BLaER1 treated with 17β-estradiol and CSF1 and Interleukin-3, amounts not matched to agents 10 nM and 100 nM (cell line): ENCODE measurements around the gene ASIC2.

Source experiments
- H3K27ac ChIP-seq, 11 experiments: shearing (Covaris generic); formaldehyde crosslinking; 2 replicates each; pipeline ENCODE4 v1.8.1; 2022
- H3K27me3 ChIP-seq, 11 experiments: shearing (Covaris generic); formaldehyde crosslinking; 2 replicates each; pipeline ENCODE4 v1.8.1; 2022
- H3K36me3 ChIP-seq, 11 experiments: shearing (Covaris generic); formaldehyde crosslinking; 2 replicates each; pipeline ENCODE4 v1.8.1; 2022
- H3K4me1 ChIP-seq, 10 experiments: shearing (Covaris generic); formaldehyde crosslinking; 2 replicates each; pipeline ENCODE4 v1.8.1; 2022
- H3K4me2 ChIP-seq, 11 experiments: shearing (Covaris generic); formaldehyde crosslinking; 2 replicates each; pipeline ENCODE4 v1.8.1; 2022
- H3K4me3 ChIP-seq, 10 experiments: shearing (Covaris generic); formaldehyde crosslinking; 2 replicates each; pipeline ENCODE4 v1.8.1; 2022
- H3K9ac ChIP-seq, 11 experiments: shearing (Covaris generic); formaldehyde crosslinking; 2 replicates each; pipeline ENCODE4 v1.8.1; 2022
- H3K9me3 ChIP-seq, 11 experiments: shearing (Covaris generic); formaldehyde crosslinking; replicated peaks in 1 of 11; 2 replicates each; pipeline ENCODE4 v1.8.1; 2022
- H4K20me1 ChIP-seq, 11 experiments: shearing (Covaris generic); formaldehyde crosslinking; 2 replicates each; pipeline ENCODE4 v1.8.1; 2022
- Cebpa-rat ChIP-seq, 11 experiments: shearing (Covaris generic); IDR thresholded peaks; 2 replicates each; pipeline ENCODE4 v1.8.1; 2022

The ASIC2 gene

DNA sequence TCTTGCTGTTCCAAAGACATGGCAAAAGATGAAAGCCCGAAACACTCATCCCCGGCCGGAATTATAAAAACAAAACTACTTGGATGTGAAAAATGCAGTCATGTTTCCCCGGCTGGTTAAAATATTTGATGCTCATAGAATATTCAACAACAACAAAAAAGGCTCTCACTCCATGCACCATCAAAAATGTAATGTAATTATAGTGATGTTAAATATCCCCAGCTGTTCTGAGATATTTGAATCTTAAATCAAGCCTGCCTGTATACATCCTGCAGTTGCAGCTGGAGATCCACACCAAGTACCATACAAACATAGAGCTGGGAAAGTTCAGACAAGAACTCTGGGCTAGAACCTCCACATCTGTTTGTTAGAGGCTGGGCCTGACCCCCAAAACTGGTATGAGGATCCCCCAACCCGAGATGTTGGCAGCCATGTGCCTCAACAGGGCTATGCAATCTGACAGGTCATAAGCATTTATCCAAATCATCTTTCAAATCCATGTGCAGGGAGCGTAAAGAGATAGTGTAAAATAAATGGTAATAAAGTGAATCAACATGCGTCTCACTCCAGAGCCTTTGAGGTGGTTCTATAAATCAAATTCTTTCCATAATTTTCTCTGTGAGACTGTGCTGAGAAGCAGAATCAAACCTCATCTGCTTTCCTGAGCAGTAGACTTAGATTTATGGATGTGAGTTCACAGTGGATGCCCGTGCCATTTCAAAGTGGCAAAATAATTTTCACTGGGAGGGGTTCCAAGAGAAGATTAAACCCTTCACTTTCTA is 12.7 kb downstream of the ASIC2 start:
- H3K4me2 ChIP-seq, result no peak overlapping the region
- no peak overlapping the region for H3K27ac ChIP-seq
- no peaks in the 10 kb centered on the region for H3K4me1 ChIP-seq
- no peak overlapping the region for H3K9ac ChIP-seq
- no peaks in the 10 kb centered on the region for H4K20me1 ChIP-seq
- H3K27me3 ChIP-seq, result no peaks in the 10 kb centered on the region
- H3K4me3 ChIP-seq, result no peak overlapping the region
- no peaks in the 10 kb centered on the region for H3K9me3 ChIP-seq
- H3K36me3 ChIP-seq, result peaks cover 0 to 23% (median 0%) of the 10 kb centered on the region in 11 experiments; a peak in 2 of 22 replicates
- TF ChIP-seq Cebpa-rat (IDR thresholded peaks at IDR 0.05), result no peak

DNA sequence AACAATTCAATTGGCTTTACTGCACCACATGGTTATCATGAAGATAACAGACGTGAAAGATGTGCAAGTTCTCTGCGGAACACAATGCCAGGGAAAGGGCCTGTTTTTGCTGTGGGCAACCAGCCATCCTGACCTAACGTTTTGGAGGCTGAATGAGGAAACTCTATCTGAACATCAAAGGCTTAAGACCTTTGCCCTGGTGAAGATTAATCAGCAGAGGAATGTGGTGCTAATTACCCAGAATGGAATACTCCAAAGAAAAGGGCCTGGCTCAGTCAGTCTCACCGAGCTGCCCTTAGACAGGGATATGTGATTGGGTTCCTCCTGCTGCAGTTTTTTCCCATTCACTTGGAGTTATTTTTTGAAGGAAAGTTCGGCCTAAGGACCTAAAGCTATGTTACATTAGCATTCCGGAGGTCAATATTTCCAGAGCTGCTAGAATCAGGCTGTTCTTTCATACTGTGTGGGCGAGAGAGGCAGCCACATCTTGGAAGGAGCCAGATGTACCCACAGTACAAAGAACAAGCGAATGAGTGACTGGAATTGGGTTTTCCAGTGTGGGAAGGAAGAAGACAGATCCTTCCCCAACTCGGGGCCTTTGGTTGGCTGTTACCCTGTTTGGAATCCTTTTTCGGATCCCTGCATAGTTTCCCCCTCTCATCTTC is 15.5 kb downstream of the ASIC2 start:
- no peaks in the 10 kb centered on the region for H3K27me3 ChIP-seq
- no peak overlapping the region for H3K4me2 ChIP-seq
- H3K4me1 ChIP-seq, result no peaks in the 10 kb centered on the region
- H3K27ac ChIP-seq, result no peak overlapping the region
- no peaks in the 10 kb centered on the region for H3K9me3 ChIP-seq
- no peak for TF ChIP-seq Cebpa-rat (IDR thresholded peaks at IDR 0.05)
- no peaks in the 10 kb centered on the region for H4K20me1 ChIP-seq
- H3K36me3 ChIP-seq, result peaks cover 0 to 5% (median 0%) of the 10 kb centered on the region in 11 experiments; a peak in 1 of 22 replicates
- no peak overlapping the region for H3K4me3 ChIP-seq
- no peak overlapping the region for H3K9ac ChIP-seq

DNA sequence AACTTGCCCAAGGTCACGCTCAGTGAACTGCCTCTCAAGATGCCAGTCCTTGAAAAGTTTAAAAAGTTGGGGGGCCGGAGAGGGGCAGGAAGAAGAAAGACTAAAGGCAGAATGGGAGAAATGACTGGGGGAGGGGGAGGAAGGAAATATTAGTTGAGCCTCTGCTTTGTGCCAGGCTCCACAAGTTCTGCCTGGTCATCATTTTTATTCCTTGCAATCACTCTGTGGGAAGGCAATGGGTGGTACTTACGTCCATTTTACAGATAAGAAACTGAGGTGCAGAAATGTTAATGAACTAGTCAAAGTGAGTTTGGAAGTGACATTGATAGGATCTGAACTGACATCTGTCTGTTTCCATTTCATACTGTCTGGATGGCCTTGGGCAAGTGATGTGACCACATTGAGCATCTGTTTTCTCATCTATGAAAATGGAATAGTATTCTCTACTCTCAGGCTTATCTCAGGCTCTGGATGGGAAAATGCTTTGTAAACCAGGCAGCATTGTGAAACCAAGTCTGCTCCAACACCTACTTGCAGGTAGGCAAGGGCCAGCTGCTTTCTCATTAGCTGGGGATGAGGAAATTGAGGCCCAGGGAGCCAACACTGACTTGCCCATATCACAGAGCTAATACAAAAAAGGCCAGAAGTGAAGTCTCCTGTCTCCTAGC is 19.2 kb downstream of the ASIC2 start:
- TF ChIP-seq Cebpa-rat (IDR thresholded peaks at IDR 0.05), result no peak
- Histone ChIP-seq H3K9ac (no peak overlapping the region), H3K4me2 (no peak overlapping the region), H3K4me3 (no peak overlapping the region), H4K20me1 (no peaks in the 10 kb centered on the region), H3K27ac (no peak overlapping the region), H3K9me3 (peaks cover 0 to 9% (median 0%) of the 10 kb centered on the region in 11 experiments; a peak in 1 of 22 replicates), H3K27me3 (no peaks in the 10 kb centered on the region), H3K4me1 (peaks cover 0 to 13% (median 4%) of the 10 kb centered on the region in 10 experiments; a peak in 8 of 20 replicates), H3K36me3 (peaks cover 0 to 5% (median 0%) of the 10 kb centered on the region in 11 experiments; a peak in 1 of 22 replicates)

DNA sequence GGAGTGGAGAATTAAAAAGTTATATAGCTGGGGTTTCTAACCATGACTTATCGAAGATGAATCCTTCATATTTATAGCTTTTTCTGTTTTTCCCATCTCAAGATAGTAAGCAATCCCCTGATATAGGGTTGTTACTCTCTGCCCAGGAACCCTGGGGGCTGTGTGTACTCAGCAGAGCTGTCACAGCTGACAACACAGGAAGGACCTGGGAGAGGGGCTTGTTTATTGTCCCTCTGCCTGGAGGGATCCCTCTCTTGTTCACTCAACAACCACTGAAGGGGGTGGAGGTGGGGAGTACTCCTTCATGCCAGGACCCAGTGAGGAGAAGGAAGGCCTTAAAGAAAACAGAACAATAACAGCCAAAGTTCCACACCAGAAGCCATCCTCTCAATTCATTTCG is 19.8 kb downstream of the ASIC2 start:
- Histone ChIP-seq H3K36me3 (peaks cover 0 to 5% (median 0%) of the 10 kb centered on the region in 11 experiments; a peak in 1 of 22 replicates), H3K4me3 (no peak overlapping the region), H3K4me1 (peaks cover 0 to 13% (median 4%) of the 10 kb centered on the region in 10 experiments; a peak in 8 of 20 replicates), H3K4me2 (no peak overlapping the region), H3K27me3 (no peaks in the 10 kb centered on the region), H3K9me3 (peaks cover 0 to 9% (median 0%) of the 10 kb centered on the region in 11 experiments; a peak in 1 of 22 replicates), H4K20me1 (no peaks in the 10 kb centered on the region), H3K27ac (no peak overlapping the region), H3K9ac (no peak overlapping the region)
- TF ChIP-seq Cebpa-rat (IDR thresholded peaks at IDR 0.05), result no peak

DNA sequence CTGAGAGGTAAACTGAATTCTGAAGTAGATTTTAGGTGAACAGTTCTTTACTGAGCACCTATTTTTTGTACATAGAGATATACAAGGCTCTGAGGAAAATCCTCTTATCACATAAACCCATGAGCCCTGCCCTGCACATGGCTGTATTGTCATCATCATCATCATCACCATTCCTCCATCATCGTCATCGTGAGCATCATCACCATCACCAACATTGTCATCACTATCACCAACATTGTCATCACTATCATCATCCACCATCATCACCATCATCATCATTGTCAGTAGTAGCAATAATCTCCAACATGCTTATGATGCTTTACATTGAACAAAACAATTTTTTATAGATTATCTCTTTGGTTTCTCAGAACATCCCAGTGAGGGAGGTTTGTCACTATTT is 20.7 kb downstream of the ASIC2 start:
- Histone ChIP-seq H3K27me3 (no peaks in the 10 kb centered on the region), H3K4me1 (peaks cover 0 to 13% (median 4%) of the 10 kb centered on the region in 10 experiments; a peak in 8 of 20 replicates), H3K9ac (no peak overlapping the region), H3K4me3 (no peak overlapping the region), H3K27ac (no peak overlapping the region), H3K4me2 (no peak overlapping the region), H4K20me1 (no peaks in the 10 kb centered on the region), H3K9me3 (peaks cover 0 to 9% (median 0%) of the 10 kb centered on the region in 11 experiments; a peak in 1 of 22 replicates), H3K36me3 (peaks cover 0 to 5% (median 0%) of the 10 kb centered on the region in 11 experiments; a peak in 1 of 22 replicates)
- TF ChIP-seq Cebpa-rat (IDR thresholded peaks at IDR 0.05), result no peak

DNA sequence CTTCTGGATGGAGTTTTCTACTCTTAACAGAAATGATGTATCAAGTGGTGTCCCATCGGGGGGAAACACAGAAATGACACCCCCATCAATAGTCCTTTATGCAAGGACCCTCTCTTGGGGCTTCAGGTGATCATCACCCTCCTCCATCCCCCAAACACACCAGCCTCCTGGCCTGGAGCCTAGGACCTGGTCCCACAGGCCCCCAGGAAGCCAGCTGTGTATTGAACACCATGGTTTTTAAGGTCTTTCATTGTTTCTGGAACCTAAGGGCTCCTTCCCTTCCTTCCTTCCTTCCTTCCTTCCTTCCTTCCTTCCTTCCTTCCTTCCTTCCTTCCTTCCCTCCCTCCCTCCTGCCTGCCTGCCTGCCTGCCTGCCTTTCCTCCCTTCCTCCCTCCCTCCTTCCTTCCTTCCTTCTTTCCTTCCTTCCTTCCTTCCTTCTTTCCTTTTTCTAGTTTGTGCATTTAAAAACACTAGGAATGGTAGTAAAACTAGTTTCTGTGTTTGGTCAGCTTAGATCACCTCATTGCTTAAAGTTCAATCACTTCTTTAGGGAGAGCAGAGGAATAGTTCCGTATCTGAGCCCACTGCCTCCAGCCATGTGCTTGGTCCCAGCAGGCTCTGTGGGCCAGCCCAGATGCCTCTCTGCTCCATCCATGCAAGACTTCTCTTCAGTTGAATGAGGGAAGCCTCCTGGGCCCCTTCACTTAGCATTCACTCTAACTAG is 23.6 kb downstream of the ASIC2 start:
- Histone ChIP-seq H3K4me1 (peaks cover 0 to 13% (median 4%) of the 10 kb centered on the region in 10 experiments; a peak in 8 of 20 replicates), H3K27ac (no peak overlapping the region), H3K27me3 (no peaks in the 10 kb centered on the region), H3K4me3 (no peak overlapping the region), H4K20me1 (no peaks in the 10 kb centered on the region), H3K9ac (no peak overlapping the region), H3K4me2 (peak overlapping the region in 3 of 11 experiments; percentile 24 to 35 (median 34); a peak in 4 of 22 replicates), H3K9me3 (peaks cover 0 to 9% (median 0%) of the 10 kb centered on the region in 11 experiments; a peak in 1 of 22 replicates), H3K36me3 (no peaks in the 10 kb centered on the region)
- TF ChIP-seq Cebpa-rat (IDR thresholded peaks at IDR 0.05), result no peak

DNA sequence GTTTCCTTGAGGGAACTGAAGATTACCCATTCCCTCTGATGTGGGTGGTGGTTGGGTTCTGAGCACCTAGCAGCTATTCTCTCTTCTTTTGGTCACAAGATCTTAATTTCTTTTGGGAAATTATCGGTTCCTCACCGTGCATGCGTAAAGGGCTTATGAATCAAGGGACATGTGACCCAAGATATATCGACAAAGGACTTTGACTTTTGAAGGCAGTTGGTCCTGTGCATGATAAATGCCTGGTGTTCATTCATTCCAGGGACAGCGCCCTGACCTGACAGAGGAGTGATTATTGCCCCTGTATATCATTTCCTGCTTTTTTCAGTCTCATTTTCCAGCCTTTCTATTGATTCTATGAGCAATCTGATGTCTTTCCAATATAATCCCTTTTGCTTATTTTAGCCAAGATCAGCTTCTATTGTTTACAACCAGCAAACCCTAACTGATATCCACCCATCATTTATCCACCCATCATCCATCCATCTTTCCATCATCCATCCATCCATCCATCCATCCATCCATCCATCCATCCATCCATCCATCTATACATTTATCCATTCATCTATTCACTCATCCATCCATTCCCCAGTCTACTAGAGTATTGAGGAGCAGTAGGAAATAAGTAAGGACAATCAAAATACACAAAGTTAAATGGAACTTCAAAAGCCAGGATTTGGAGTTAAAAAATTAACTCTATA is 25.1 kb downstream of the ASIC2 start:
- Histone ChIP-seq H3K27me3 (no peaks in the 10 kb centered on the region), H3K4me2 (no peak overlapping the region), H3K9me3 (peaks cover 0 to 9% (median 0%) of the 10 kb centered on the region in 11 experiments; a peak in 1 of 22 replicates), H3K27ac (no peak overlapping the region), H3K4me3 (no peak overlapping the region), H3K9ac (no peak overlapping the region), H4K20me1 (peaks cover 0 to 11% (median 0%) of the 10 kb centered on the region in 11 experiments; a peak in 1 of 22 replicates), H3K4me1 (peaks cover 0 to 13% (median 4%) of the 10 kb centered on the region in 10 experiments; a peak in 8 of 20 replicates), H3K36me3 (no peaks in the 10 kb centered on the region)
- TF ChIP-seq Cebpa-rat (IDR thresholded peaks at IDR 0.05), result no peak

DNA sequence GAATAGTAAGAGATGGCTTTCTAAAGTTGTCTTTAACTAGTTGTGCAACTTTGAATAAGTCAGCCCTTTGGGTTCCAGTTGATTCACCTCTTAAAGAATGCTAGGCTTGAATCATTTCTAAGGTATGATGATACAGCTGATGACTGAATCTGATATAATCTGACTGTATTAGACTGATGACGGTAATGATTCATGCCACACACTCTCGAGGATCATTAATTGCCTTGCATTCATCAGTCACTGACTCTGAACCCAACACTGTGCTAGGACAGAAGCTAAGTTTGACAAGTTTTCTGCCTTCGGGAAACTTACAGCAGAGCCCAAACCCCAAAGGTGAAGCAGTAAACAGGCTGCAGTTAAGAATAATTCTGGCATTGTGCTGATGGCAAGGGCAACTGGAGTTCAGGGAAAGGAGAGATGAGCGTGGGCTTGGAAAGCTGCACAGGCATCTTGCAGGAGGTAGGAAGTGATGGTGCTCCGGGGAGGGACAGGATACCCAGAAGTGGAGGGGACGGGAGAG is 25.8 kb downstream of the ASIC2 start:
- H3K36me3 ChIP-seq, result no peaks in the 10 kb centered on the region
- no peak overlapping the region for H3K27ac ChIP-seq
- no peak overlapping the region for H3K9ac ChIP-seq
- H3K4me3 ChIP-seq, result no peak overlapping the region
- TF ChIP-seq Cebpa-rat (IDR thresholded peaks at IDR 0.05), result no peak
- no peak overlapping the region for H3K4me2 ChIP-seq
- H3K27me3 ChIP-seq, result no peaks in the 10 kb centered on the region
- H3K9me3 ChIP-seq, result peaks cover 0 to 9% (median 0%) of the 10 kb centered on the region in 11 experiments; a peak in 1 of 22 replicates
- H3K4me1 ChIP-seq, result peaks cover 0 to 13% (median 4%) of the 10 kb centered on the region in 10 experiments; a peak in 8 of 20 replicates
- peaks cover 0 to 11% (median 0%) of the 10 kb centered on the region in 11 experiments; a peak in 1 of 22 replicates for H4K20me1 ChIP-seq
